ENCODE data around the gene FYN.

DNA sequence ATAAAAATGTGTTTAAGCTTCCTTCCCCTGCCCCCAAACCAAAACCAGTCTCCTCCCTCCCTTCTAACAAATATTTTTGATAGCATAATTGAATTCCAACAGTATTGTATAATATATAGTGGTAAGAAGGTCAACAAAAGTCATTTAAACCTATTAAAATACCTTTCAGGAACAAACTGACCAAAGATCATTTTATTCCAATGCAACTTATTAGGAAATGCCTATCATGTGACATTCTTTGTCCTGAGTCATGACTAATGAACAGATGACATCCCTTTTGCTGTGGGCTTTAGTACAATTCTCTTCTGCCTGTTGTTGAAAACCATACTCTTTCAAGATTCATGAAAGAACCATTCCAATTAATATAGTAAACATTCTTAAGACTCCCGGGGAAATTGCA, 216.1 kb downstream of the FYN start:
- TF ChIP-seq, protein P1, sequence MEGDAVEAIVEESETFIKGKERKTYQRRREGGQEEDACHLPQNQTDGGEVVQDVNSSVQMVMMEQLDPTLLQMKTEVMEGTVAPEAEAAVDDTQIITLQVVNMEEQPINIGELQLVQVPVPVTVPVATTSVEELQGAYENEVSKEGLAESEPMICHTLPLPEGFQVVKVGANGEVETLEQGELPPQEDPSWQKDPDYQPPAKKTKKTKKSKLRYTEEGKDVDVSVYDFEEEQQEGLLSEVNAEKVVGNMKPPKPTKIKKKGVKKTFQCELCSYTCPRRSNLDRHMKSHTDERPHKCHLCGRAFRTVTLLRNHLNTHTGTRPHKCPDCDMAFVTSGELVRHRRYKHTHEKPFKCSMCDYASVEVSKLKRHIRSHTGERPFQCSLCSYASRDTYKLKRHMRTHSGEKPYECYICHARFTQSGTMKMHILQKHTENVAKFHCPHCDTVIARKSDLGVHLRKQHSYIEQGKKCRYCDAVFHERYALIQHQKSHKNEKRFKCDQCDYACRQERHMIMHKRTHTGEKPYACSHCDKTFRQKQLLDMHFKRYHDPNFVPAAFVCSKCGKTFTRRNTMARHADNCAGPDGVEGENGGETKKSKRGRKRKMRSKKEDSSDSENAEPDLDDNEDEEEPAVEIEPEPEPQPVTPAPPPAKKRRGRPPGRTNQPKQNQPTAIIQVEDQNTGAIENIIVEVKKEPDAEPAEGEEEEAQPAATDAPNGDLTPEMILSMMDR (conservative IDR thresholded peaks at IDR 0.05) = no peak
- no peak for TF ChIP-seq ZFX (IDR thresholded peaks at IDR 0.05)

Data from C4-2B (cell line).